Superior temporal gyrus (tissue), 1 donor: ENCODE measurements around the gene SPCS1.
"Not testable (repeated sequence)": the region's sequence is repeated elsewhere in the genome, so short reads cannot be mapped to it uniquely, and the experiment has no call there.

Source experiments
- DNase-seq: peaks from one replicate; pipeline ENCODE4 v3.0.0-alpha.2; 2016; ENCODE audit errors: extremely low spot score

Gene SPCS1

GRCh38 chr3:52694528-52695189 is 11.2 kb upstream of the SPCS1 start:
- no peak for DNase-seq

DNA sequence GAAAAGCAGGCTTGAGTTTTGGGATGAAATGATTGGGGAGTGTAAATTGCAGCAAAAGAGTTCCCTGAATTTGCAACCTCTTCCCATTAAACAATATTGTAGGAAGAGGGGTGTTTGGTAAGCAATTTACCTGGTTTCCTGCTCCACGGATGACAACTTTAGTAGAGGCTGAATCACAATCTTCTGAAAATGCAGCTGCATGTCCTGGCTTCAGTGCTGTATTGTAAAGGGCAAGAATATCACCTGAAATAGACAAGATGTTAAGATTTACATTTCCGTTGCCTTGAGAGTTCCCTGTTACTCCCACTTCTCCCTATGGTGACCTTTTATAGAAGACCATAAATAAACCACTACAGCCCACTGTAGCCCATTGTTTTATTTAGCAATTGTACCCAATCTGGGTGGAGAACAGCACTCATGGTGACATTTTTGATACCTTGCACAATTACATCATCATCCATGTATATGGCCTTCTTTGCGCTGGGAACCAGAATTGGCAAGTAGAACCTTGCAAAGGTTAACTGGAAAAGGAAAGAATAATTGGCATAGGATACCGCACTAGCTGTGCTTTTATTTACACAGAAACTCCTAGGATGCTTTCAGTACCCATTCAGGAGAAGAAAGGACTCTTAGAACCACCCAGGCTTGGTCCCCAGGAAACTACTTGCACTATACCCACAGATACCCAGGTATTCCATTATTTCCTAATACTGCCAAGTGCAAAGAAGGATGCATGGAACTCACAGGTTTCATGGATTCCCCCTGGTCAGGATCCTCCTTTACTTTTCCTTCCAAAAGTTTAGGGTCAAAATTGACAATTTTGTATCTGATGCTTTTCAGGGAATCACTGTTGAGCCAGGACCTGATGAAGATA is 9.9 kb upstream of the SPCS1 start:
- DNase-seq = no peak

DNA sequence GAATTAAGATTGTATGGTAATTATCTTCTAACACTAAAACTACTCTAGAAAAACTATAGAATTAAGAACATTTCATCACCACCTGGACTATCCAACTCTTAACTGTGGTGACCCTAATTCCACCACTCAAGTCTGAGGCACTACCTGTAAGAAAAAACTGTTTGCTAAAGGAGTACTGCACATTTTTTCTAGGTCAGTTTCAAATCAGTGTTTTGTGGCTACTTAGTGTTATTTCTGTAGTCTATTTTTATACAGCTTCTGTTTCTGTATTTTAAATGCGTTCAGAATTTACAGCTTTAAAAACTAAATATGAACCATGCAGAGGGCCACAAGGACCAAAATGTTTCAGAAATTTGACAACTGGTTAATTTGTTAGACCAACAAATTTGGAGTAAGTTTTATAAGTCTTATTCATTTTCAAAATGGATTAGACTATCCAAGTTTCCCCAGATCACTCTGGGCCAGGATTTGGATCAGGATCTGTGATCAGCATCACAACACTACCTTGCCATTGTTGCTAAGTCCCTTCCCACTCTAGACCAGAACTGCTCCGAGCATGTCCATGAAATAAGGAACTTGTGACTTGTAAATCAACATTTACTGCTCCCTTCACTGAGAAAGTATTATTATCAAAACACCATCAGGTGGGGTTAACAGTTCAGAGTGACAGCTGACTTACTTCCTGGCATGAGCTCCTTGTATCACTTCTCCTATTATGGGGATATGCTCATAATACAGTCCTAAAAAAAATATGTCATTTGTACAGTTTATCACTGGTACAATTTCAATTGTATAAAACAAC is 8.9 kb upstream of the SPCS1 start:
- DNase-seq = no peak

DNA sequence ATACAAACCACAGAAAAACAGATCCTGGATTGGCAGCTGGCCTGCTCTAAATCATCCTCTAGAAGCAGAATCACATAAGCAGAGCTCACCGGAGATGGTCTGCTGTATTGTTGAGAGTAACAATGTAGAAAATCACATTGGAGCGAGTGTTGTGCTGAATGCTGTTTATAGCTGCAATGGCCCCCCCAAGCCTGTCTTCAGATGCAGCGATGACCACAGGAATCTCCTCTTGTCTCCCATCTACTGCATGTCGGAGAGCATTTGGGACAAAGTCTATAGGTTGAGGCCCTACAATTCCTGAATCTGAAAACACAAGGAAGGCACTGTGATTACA is 8.3 kb upstream of the SPCS1 start:
- no peak for DNase-seq

DNA sequence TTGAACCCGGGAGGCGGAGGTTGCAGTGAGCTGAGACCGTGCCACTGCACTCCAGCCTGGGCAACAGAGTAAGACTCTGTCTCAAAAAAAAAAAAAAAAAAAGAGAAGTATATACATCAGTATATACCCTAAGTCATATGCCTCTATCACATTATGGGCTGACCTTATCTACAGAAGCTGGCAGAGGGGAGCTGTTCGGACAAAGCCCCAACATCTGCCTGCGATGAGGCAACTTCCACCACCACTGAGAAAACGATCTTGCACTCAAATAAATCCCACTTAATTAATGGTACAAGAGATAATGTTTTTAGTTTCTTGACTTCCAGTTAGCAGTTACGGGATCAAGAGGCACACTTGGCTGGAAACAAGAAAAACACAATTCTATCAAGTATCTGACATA is 2.6 kb upstream of the SPCS1 start:
- no peak for DNase-seq

- DNase-seq = no peak
Observed at GRCh38 chr3:52704611-52705437, 1.1 kb upstream of the SPCS1 start.

DNA sequence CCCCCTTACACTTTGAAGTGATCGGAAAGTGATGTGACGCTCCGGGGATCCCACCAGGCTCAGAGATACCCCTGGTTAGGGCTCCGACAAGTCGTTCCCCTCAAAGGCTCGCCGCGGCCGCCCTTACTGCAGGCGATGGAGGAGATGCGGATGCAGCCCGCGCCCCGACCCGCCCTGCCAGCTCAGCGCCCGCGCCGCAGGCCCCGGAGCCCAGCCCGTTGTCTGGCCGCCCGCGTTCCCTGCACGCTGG is 543 bp upstream of the SPCS1 start:
- DNase-seq = no peak

- DNase-seq = no peak
Observed at GRCh38 chr3:52707585-52707984, 1.7 kb downstream of the SPCS1 start.

DNA sequence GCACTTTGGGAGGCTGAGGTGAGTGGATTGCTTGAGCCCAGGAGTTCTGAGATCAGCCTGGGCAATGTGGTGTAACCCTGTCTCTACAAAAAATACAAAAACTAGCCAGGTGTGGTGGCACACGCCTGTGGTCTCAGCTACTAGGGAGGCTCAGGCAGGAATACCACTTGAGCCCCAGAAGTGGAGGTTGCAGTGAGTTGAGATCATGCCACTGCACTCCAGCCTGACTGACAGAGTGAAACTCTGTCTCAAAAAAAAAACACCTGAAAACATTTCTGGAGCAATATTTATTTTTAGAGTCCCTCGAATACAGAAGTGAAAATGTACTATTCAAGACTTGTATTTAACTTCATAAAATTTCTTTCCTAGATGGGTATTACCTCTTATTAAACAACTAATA is 4.6 kb downstream of the SPCS1 start:
- no peak for DNase-seq

DNA sequence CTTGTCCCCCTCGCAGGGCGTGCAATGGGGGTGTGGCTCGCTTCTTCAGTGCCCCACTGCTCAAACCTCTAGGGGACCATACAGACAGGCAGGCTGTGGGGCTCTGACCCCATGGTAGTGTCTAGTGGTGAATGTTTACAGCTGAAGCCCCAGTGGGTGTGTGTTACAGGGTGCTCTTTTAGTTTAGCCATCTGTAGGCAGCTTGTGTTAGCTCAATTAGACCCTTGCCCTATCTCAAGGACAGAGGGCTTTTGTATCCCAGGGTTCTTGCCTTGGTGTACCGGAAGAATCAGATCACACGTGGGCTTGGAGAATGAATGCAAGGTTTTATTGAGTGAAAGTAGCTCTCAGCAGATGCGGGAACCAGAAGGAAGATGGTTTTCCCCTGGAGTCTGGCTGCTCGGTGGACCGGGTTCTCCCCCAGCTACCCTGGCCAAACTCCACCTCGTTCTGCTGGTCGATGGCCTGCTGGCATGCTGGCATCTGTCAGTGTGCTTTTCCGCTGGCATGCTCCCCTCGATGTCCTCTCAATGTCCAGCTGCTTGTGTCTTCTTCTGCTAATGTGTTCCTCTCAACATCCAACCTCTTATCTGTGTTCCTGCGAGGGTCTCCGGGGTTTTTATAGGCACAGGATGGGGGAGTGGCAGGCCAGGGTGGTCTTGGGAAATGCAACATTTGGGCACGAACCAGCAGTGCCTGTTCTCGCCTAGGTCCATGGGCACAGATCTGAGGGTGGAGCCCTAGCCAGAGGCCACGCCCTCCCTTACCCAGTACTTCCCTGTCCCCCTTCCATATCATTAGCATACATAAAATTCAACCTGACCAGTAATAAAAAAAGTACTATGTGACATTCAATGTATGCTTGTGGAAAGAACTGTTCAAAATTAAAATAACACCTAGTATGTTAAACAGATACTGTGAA is 6.6 kb downstream of the SPCS1 start:
- DNase-seq = no peak

- DNase-seq = no peak
Observed at GRCh38 chr3:52714335-52715302, 8.7 kb downstream of the SPCS1 start.

DNA sequence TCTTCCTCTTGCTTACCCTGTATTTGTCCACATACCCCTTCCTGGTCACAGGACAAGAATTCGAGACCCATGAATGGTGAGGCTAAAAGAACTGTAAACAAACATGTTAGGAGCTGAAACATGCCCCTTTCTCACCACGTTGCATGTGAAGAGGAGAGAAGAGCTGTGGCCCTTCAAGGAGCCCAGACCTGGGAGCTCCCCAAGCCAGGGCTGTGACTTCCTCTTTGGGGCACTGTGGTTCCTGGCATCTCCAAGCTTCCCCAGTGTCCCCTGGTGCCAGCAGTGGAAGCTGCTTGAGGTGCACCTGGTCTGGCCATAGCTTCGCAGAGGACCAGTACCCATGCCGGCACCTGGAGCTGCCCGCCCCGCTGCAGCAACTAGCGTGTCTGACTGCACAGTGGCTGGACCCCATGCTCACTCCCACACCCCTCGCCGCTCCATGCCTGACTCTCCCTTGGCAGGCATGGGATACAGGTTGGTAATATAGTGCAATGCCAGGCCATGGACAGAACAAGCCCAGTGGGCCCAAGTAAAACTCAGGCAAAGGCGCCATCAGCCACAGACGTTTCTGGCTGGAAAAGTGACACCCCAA is 9.9 kb downstream of the SPCS1 start:
- DNase-seq = no peak

- no peak for DNase-seq
Observed at GRCh38 chr3:52719618-52720017, 13.7 kb downstream of the SPCS1 start.

DNA sequence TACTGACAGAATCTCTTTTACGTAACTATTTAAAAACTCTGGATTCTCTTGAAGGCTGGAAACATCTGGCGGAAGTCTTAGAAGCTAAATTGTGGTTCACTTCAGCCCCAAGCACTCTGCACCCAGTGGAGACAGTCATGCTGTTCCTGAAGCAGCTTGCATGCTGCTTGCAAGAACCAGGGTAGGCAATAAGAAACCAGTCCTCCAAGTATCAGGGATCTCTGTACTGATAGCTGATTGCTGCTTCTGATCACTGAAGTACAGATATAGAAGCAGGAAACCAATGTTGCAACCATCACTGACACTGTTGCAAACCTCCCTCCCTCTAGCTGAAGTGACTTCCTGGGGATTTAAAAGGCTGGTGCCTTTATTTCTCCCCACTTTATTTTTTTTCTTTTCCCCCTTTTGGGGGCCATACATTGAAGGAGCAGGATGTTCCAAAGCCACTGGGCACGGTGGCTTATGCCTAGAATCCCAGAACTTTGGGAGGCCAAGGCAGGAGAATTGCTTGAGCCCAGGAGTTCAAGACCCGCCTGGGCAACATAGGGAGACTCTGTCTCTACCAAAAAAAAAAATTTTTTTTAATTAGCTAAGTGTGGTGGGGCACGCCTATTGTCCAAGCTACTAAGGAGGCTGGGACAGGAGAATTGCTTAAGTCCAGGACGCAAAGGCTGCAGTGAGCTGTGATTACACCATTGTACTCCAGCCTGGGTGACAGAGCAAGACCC is 15.3 kb downstream of the SPCS1 start:
- no peak for DNase-seq

- no peak for DNase-seq
Observed at GRCh38 chr3:52721730-52722008, 15.8 kb downstream of the SPCS1 start.

DNA sequence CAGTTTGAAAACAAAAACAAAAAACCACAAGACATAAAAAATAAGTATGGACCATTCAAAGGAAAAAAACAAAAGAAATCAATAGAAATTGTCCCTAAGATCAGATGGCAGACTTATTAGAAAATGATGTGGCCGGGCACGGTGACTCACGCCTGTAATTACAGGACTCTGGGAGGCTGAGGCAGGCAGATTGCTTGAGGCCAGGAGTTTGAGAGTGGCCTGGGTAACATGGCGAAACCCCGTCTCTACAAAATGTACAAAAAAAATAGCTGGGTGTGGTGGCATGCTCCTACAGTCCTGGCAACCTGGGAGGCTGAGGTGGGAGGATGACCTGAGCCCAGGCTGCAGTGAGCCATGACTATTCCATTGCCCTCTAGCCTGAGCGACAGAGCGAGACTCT is 16.6 kb downstream of the SPCS1 start:
- DNase-seq = no peak

GRCh38 chr3:52723935-52724334 is 18.0 kb downstream of the SPCS1 start:
- DNase-seq = no peak

GRCh38 chr3:52724511-52724910 is 18.6 kb downstream of the SPCS1 start:
- no peak for DNase-seq

- not testable (repeated sequence) for DNase-seq
Observed at GRCh38 chr3:52728753-52729152, 22.8 kb downstream of the SPCS1 start.
